IMR-90 (cell line): ENCODE data around the gene KCNMA1. TPM values are rescaled to one million over a fixed set of nuclear protein-coding genes. Genes with fewer than 3 reads are reported as not detected.

Source experiments
- ATAC-seq: fragments of 200-7000 bp; cut with Tn5 transposase; 2 replicates; pipeline ENCODE4 v1.9.1; 2020; ENCODE audit warnings: low read depth, mild to moderate bottlenecking, moderate library complexity
- BruUV-seq: library from RNA; stranded (reverse); fragments of 400-500 nt; replicated peaks from 2 replicates; lab custom pipeline; 2021; lab: Mats Ljungman, UMichigan
- CTCF ChIA-PET: fragments of 300-600 bp; formaldehyde crosslinking; extraction: SDS; loops from one replicate; lab custom pipeline; 2021; ENCODE audit warnings: antibody characterized with exemption; lab: Yijun Ruan, JAX
- POLR2A ChIA-PET: fragments of 300-600 bp; sonication (Branson Sonifier 250); formaldehyde crosslinking; loops from one replicate; lab custom pipeline; 2022; ENCODE audit warnings: antibody characterized with exemption; ENCODE audit not compliant: unreplicated experiment; lab: Charles Lee
- DNase-seq: peaks from one replicate; pipeline ENCODE4 v3.0.0; 2013
- H2AFZ ChIP-seq: replicated peaks from 2 replicates; pipeline ENCODE3; 2013; ENCODE audit warnings: low read length, mild to moderate bottlenecking; ENCODE audit not compliant: poor library complexity
- H2AK5ac ChIP-seq: 2 replicates; pipeline ENCODE4 v1.6.1; 2013; ENCODE audit warnings: low read depth, low read length, inconsistent platforms
- H2AK9ac ChIP-seq: replicated peaks from 2 replicates; pipeline ENCODE3; 2013; ENCODE audit warnings: mild to moderate bottlenecking, low read depth, low read length, moderate library complexity; ENCODE audit not compliant: poor library complexity
- H2BK120ac ChIP-seq: 2 replicates; pipeline ENCODE4 v1.6.1; 2013; ENCODE audit warnings: low read depth, low read length, inconsistent platforms
- H2BK15ac ChIP-seq: 3 replicates; pipeline ENCODE4 v1.6.1; 2013; ENCODE audit warnings: low read depth, low read length, inconsistent platforms
- H2BK20ac ChIP-seq: 2 replicates; pipeline ENCODE4 v1.6.1; 2013; ENCODE audit warnings: low read depth, mild to moderate bottlenecking, inconsistent platforms, low read length, moderate library complexity
- H2BK5ac ChIP-seq: 2 replicates; pipeline ENCODE4 v1.6.1; 2013; ENCODE audit warnings: mild to moderate bottlenecking, low read depth, low read length, inconsistent platforms; ENCODE audit not compliant: poor library complexity, severe bottlenecking
- H3K14ac ChIP-seq: replicated peaks from 2 replicates; pipeline ENCODE4 v1.6.1; 2013; ENCODE audit warnings: low read depth, low read length, inconsistent platforms
- H3K18ac ChIP-seq: 2 replicates; pipeline ENCODE4 v1.6.1; 2013; ENCODE audit warnings: low read depth, low read length, control low read depth
- H3K23ac ChIP-seq: 2 replicates; pipeline ENCODE4 v1.6.1; 2013; ENCODE audit warnings: low read depth, low read length, inconsistent platforms
- H3K27ac ChIP-seq: 2 replicates; pipeline ENCODE4 v1.5.1; 2013; ENCODE audit warnings: mild to moderate bottlenecking, control low read depth, low read length; ENCODE audit not compliant: insufficient read depth
- H3K27me3 ChIP-seq: 2 replicates; pipeline ENCODE4 v1.6.1; 2013; ENCODE audit warnings: low read length; ENCODE audit not compliant: control insufficient read depth, insufficient read depth
- H3K36me3 ChIP-seq: 2 replicates; pipeline ENCODE4 v1.6.1; 2013; ENCODE audit warnings: low read length, mixed read lengths; ENCODE audit not compliant: control insufficient read depth, insufficient read depth
- H3K4ac ChIP-seq: 2 replicates; pipeline ENCODE4 v1.6.1; 2013; ENCODE audit warnings: low read depth, low read length, inconsistent platforms
- H3K4me1 ChIP-seq: 2 replicates; pipeline ENCODE4 v1.6.1; 2013; ENCODE audit warnings: low read length, mixed read lengths; ENCODE audit not compliant: control insufficient read depth, insufficient read depth
- H3K4me2 ChIP-seq: 2 replicates; pipeline ENCODE4 v1.6.1; 2013; ENCODE audit warnings: low read depth, mild to moderate bottlenecking, control low read depth, low read length, moderate library complexity
- H3K4me3 ChIP-seq: 2 replicates; pipeline ENCODE4 v1.5.1; 2013; ENCODE audit warnings: low read depth, mild to moderate bottlenecking, control low read depth, low read length, moderate library complexity; ENCODE audit not compliant: insufficient read depth
- H3K56ac ChIP-seq: 2 replicates; pipeline ENCODE4 v1.6.1; 2013; ENCODE audit warnings: low read length, inconsistent platforms; ENCODE audit not compliant: insufficient read depth; ENCODE audit errors: extremely low read depth
- H3K79me1 ChIP-seq, 2 experiments: 2 replicates each; pipeline ENCODE4 v1.6.1; 2013; ENCODE audit warnings: low read length in 2 of 2, inconsistent platforms in 1 of 2, low read depth in 1 of 2
- H3K9ac ChIP-seq: 2 replicates; pipeline ENCODE4 v1.6.1; 2013; ENCODE audit warnings: low read depth, low read length, control low read depth
- H3K9me1 ChIP-seq: 2 replicates; pipeline ENCODE4 v1.6.1; 2013; ENCODE audit warnings: low read length, inconsistent platforms; ENCODE audit not compliant: insufficient read depth
- H3K9me3 ChIP-seq: 2 replicates; pipeline ENCODE4 v1.6.1; 2013; ENCODE audit warnings: low read length; ENCODE audit not compliant: control insufficient read depth, insufficient read depth
- H4K20me1 ChIP-seq: 2 replicates; pipeline ENCODE4 v1.6.1; 2013; ENCODE audit warnings: low read length, inconsistent platforms; ENCODE audit not compliant: insufficient read depth
- H4K5ac ChIP-seq: 2 replicates; pipeline ENCODE4 v1.6.1; 2013; ENCODE audit warnings: mild to moderate bottlenecking, low read depth, low read length, control low read depth
- H4K8ac ChIP-seq, 2 experiments: 2 replicates each; pipeline ENCODE4 v1.6.1; 2013; ENCODE audit warnings: low read depth in 2 of 2, low read length in 2 of 2, control low read depth in 1 of 2, inconsistent platforms in 1 of 2
- H4K91ac ChIP-seq: 2 replicates; pipeline ENCODE4 v1.6.1; 2013; ENCODE audit warnings: low read depth, low read length, inconsistent platforms; ENCODE audit not compliant: insufficient read depth
- CTCF ChIP-seq: conservative IDR thresholded peaks from 2 replicates; pipeline ENCODE4 v1.5.1; 2012; ENCODE audit warnings: mild to moderate bottlenecking, low read depth, low read length, improper control_type of control experiment
- MAZ ChIP-seq: IDR thresholded peaks from 2 replicates; pipeline ENCODE4 v1.6.1; 2012; ENCODE audit warnings: low read depth, mild to moderate bottlenecking, low read length, improper control_type of control experiment, moderate library complexity, borderline replicate concordance
- NFE2L2 ChIP-seq: fragments of 150-350 bp; IDR thresholded peaks from 2 replicates; pipeline ENCODE4 v1.6.1; 2016; ENCODE audit warnings: low read depth, mild to moderate bottlenecking, low read length
- RFX5 ChIP-seq: IDR thresholded peaks from 2 replicates; pipeline ENCODE4 v1.8.0; 2012; ENCODE audit warnings: low read depth, mild to moderate bottlenecking, low read length, moderate library complexity
- WGBS, 2 experiments: methylation state at CpG; one replicate each; pipeline versions ENCODE4 v1.1.5 to v1.1.7; 2013; ENCODE audit warnings: missing lambda C conversion rate in 2 of 2; ENCODE audit not compliant: insufficient read length in 1 of 2; ENCODE audit errors: extremely low coverage in 2 of 2; 5-methylcytosine and 5-hydroxymethylcytosine counted together
- dilution Hi-C: fragments of 300-500 bp; cut with HindIII; formaldehyde crosslinking; loops from one replicate; pipeline ENCODE4 v1.14.3; 2018; ENCODE audit warnings: low sequenced_read_pairs; ENCODE audit not compliant: unreplicated experiment
- in situ Hi-C: fragments of 300-500 bp; cut with MboI; formaldehyde crosslinking; loops from 3 replicates; pipeline ENCODE4 v1.14.3; 2019; ENCODE audit warnings: low sequenced_read_pairs, inconsistent platforms, mixed read lengths
- intact Hi-C: fragments of 100-400 bp; cut with micrococcal nuclease; formaldehyde crosslinking; loops from 2 replicates; pipeline ENCODE4 v1.10.0; 2022
- polyA plus RNA-seq, 3 experiments: library from polyadenylated mRNA; depleted of rRNA; stranded (reverse); fragments of >200 nt; gene quantifications; 2 replicates each; pipeline ENCODE4 v1.2.3, GENCODE V29; 2012; ENCODE audit warnings: low replicate concordance in 1 of 3
- total RNA-seq: library from RNA; depleted of rRNA; stranded (reverse); fragments of >200 nt; gene quantifications from 2 replicates; pipeline ENCODE4 v1.2.3, GENCODE V29; 2012

The KCNMA1 gene
- total and polyA plus RNA-seq, 2 of the 4 experiments (the other 2 are of a cell fraction): 25.6 to 29.6 TPM

GRCh38 chr10:76866841-76867586, 770.6 kb downstream of the KCNMA1 start:
- no peak overlapping the region for H4K8ac ChIP-seq
- DNase-seq (no peak), ATAC-seq (no peak)
- no peak overlapping the region for H3K4me2 ChIP-seq
- no peak overlapping the region for H3K4ac ChIP-seq
- no peak overlapping the region for H3K23ac ChIP-seq
- no peaks in the 10 kb centered on the region for H3K9me3 ChIP-seq
- no TSS peak for BruUV-seq
- H2BK15ac ChIP-seq: no peak overlapping the region
- no peak overlapping the region for H3K14ac ChIP-seq
- no peak overlapping the region for H3K9ac ChIP-seq
- no peaks in the 10 kb centered on the region for H3K4me1 ChIP-seq
- no peak for TF ChIP-seq CTCF
- no peak for TF ChIP-seq RFX5
- TF ChIP-seq NFE2L2: no peak
- TF ChIP-seq MAZ: no peak
- H2BK5ac ChIP-seq: no peak overlapping the region
- H2BK20ac ChIP-seq: no peak overlapping the region
- H3K56ac ChIP-seq: no peak overlapping the region
- H3K4me3 ChIP-seq: no peak overlapping the region
- no peak overlapping the region for H4K5ac ChIP-seq
- H3K36me3 ChIP-seq: no peaks in the 10 kb centered on the region
- intact Hi-C loops: no loop called here
- ChIA-PET POLR2A (no interaction called here), CTCF (no interaction called here)
- no peak overlapping the region for H2AK5ac ChIP-seq
- 100% methylated on average over 2 of the region's 4 CpGs; no CpG with 5 or more reads in 1 of the 2 experiments for WGBS, 2 experiments
- H3K27ac ChIP-seq: no peak overlapping the region
- dilution Hi-C loops: no loop called here
- no peak overlapping the region for H2BK120ac ChIP-seq
- H3K27me3 ChIP-seq: peaks cover 7% of the 10 kb centered on the region; the same call in 1 of the 2 replicates
- H2AFZ ChIP-seq: no peak overlapping the region
- H3K79me1 ChIP-seq: no peaks in the 10 kb centered on the region
- no peaks in the 10 kb centered on the region for H4K20me1 ChIP-seq
- H4K91ac ChIP-seq: no peak overlapping the region
- no peaks in the 10 kb centered on the region for H3K9me1 ChIP-seq
- H2AK9ac ChIP-seq: no peak overlapping the region
- H3K18ac ChIP-seq: no peak overlapping the region
- in situ Hi-C loops: no loop called here
